HepG2 (cell line): ENCODE data around the gene COL9A2.

ENCODE experiments used
- ATF2 ChIP-seq: sonication (generic); formaldehyde crosslinking; IDR thresholded peaks from 2 replicates; pipeline ENCODE4 v1.4.0; 2020; ENCODE audit warnings: missing genetic modification reagents
- CHD2 ChIP-seq: IDR thresholded peaks from 2 replicates; pipeline ENCODE4 v1.6.1; 2011; ENCODE audit warnings: low read depth, low read length, improper control_type of control experiment
- CTCF ChIP-seq: sonication (generic); formaldehyde crosslinking; IDR thresholded peaks from 2 replicates; pipeline ENCODE4 v1.5.0; 2020; ENCODE audit warnings: mild to moderate bottlenecking, missing genetic modification reagents, moderate library complexity
- HDAC6 ChIP-seq: fragments of 200-600 bp; sonication (generic); IDR thresholded peaks from 2 replicates; pipeline ENCODE4 v1.7.0; 2017; ENCODE audit warnings: mild to moderate bottlenecking, antibody characterized with exemption, low read length, low read depth
- KLF16 ChIP-seq, 2 experiments: sonication (generic) in 1 of 2; formaldehyde crosslinking in 1 of 2; IDR thresholded peaks; 2 replicates each; pipeline versions ENCODE4 v1.6.1 to v1.8.0; 2016 to 2023; ENCODE audit warnings: missing genetic modification reagents in 2 of 2, missing compliant biosample characterization in 1 of 2
- MAFK ChIP-seq, 2 experiments: IDR thresholded peaks in 1 of 2; conservative IDR thresholded peaks in 1 of 2; 2 replicates each; pipeline ENCODE4 v1.6.1; 2011; ENCODE audit warnings: improper control_type of control experiment in 2 of 2, low read length in 2 of 2
- MEIS1 ChIP-seq: sonication (generic); formaldehyde crosslinking; IDR thresholded peaks from 2 replicates; pipeline ENCODE4 v1.9.0; 2021; ENCODE audit warnings: mild to moderate bottlenecking, missing genetic modification reagents, moderate library complexity, borderline replicate concordance
- NFKB2 ChIP-seq: sonication (generic); formaldehyde crosslinking; IDR thresholded peaks from 2 replicates; pipeline ENCODE4 v1.4.0; 2020; ENCODE audit warnings: missing genetic modification reagents, borderline replicate concordance
- POLR2AphosphoS5 ChIP-seq: IDR thresholded peaks from 2 replicates; pipeline ENCODE4 v1.6.1; 2012; ENCODE audit warnings: low read depth, low read length
- PRDM15 ChIP-seq: sonication (generic); formaldehyde crosslinking; IDR thresholded peaks from 2 replicates; pipeline ENCODE4 v1.4.0; 2020; ENCODE audit warnings: missing genetic modification reagents
- TBX2 ChIP-seq: sonication (generic); formaldehyde crosslinking; IDR thresholded peaks from 2 replicates; pipeline ENCODE4 v1.5.0; 2020; ENCODE audit warnings: missing genetic modification reagents, mild to moderate bottlenecking, borderline replicate concordance
- ZNF12 ChIP-seq: sonication (generic); formaldehyde crosslinking; IDR thresholded peaks from 2 replicates; pipeline ENCODE4 v1.5.0; 2020; ENCODE audit warnings: missing genetic modification reagents
- ZNF766 ChIP-seq: sonication (generic); formaldehyde crosslinking; IDR thresholded peaks from 2 replicates; pipeline ENCODE4 v1.5.0; 2020; ENCODE audit warnings: missing genetic modification reagents, borderline replicate concordance
- ZNF841 ChIP-seq: sonication (generic); formaldehyde crosslinking; IDR thresholded peaks from 2 replicates; pipeline ENCODE4 v1.8.1; 2023; ENCODE audit warnings: missing genetic modification reagents, borderline replicate concordance

- TF ChIP-seq PRDM15 (CRISPR knock-in tag), result no peak
- TF ChIP-seq HDAC6, result no peak
- TF ChIP-seq POLR2AphosphoS5, result no peak
- TF ChIP-seq MEIS1, result no peak
- TF ChIP-seq CTCF (CRISPR knock-in tag), result no peak
- no peak for TF ChIP-seq MAFK (conservative IDR thresholded peaks at IDR 0.05 in 1 of 2, IDR thresholded peaks at IDR 0.05 in 1 of 2; ENCODE audit: low read length in 2 of 2)
- TF ChIP-seq ZNF12 (CRISPR knock-in tag), result no peak
- no peak for TF ChIP-seq ZNF766
- TF ChIP-seq ATF2 (CRISPR knock-in tag), result no peak
- no peak for TF ChIP-seq NFKB2 (CRISPR knock-in tag)
- no peak for TF ChIP-seq KLF16 (CRISPR knock-in tag; IDR thresholded peaks at IDR 0.05)
- TF ChIP-seq TBX2 (CRISPR knock-in tag), result no peak
- no peak for TF ChIP-seq CHD2
- TF ChIP-seq ZNF841 (CRISPR knock-in tag), result no peak
Observed at GRCh38 chr1:40363721-40364120, 46.6 kb upstream of the COL9A2 start.
